Breast epithelium (tissue), 3 donors: Measurements from ENCODE around the gene NRDE2.

Source experiments
- POLR2A ChIP-seq: fragments of 450-650 bp; IDR thresholded peaks from one replicate; pipeline ENCODE4 v1.6.1; 2016; ENCODE audit warnings: antibody characterized with exemption, mild to moderate bottlenecking, moderate library complexity
- POLR2AphosphoS5 ChIP-seq, 3 donors: sonication (generic); formaldehyde crosslinking; IDR thresholded peaks; one replicate each; pipeline ENCODE4 v1.6.1; 2017; ENCODE audit warnings: antibody characterized with exemption in 3 of 3
- TF ChIP-seq, protein P1 (sequence below), 3 donors: fragments of 450-650 bp; IDR thresholded peaks; one replicate each; pipeline ENCODE4 v1.5.1; 2016 to 2017; ENCODE audit warnings: antibody characterized with exemption in 3 of 3, mild to moderate bottlenecking in 3 of 3, moderate library complexity in 3 of 3

DNA sequence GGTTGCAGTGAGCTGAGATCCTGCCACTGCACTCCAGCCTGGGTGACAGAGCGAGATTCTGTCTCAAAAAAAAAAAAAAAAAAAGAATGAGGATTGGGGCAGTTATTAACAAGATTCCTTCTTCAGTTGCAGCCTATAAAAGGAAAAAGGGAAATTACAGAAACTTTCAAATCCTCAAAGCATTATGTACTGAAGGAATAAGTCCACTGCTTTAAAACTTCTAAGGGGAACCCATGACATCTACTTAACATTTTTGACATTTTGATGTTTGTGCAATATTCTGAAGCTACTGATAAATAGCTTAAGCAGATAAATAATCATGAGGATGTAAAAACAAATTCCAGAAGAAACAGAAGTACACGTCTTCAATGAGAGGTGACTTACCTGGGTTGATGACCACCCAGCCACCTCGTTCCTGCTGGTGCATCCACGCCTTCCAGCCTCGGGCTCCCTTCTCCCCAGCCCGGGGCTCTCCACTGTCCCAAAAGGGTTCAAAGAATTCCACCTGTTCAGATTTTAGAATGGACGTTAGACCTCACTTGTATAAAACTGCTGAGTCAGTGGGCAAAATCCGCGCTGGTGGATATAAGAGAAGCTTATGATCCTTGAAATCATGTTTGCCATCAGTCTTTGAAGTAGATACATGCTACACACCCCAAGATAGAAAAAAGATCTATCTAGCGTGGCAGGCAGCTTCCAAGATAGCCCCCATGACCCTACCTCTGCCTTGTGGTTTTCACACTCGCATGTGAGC, 33.7 kb downstream of the NRDE2 start:
- TF ChIP-seq, protein P1, sequence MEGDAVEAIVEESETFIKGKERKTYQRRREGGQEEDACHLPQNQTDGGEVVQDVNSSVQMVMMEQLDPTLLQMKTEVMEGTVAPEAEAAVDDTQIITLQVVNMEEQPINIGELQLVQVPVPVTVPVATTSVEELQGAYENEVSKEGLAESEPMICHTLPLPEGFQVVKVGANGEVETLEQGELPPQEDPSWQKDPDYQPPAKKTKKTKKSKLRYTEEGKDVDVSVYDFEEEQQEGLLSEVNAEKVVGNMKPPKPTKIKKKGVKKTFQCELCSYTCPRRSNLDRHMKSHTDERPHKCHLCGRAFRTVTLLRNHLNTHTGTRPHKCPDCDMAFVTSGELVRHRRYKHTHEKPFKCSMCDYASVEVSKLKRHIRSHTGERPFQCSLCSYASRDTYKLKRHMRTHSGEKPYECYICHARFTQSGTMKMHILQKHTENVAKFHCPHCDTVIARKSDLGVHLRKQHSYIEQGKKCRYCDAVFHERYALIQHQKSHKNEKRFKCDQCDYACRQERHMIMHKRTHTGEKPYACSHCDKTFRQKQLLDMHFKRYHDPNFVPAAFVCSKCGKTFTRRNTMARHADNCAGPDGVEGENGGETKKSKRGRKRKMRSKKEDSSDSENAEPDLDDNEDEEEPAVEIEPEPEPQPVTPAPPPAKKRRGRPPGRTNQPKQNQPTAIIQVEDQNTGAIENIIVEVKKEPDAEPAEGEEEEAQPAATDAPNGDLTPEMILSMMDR (IDR thresholded peaks at IDR 0.05) = no peak
- TF ChIP-seq POLR2AphosphoS5 (IDR thresholded peaks at IDR 0.05) (no peak), POLR2A (no peak)
